ENCODE results near the gene FBXO41. TPM values are rescaled to one million over a fixed set of nuclear protein-coding genes. Genes with fewer than 3 reads are reported as not detected.
A peak's percentile ranks its signal among the peaks of the same experiment; 100 is the strongest.

Gene FBXO41
- total RNA-seq, 4 donors from 2014 or later, result 1.1 to 8.2 (median 5.7) TPM

DNA sequence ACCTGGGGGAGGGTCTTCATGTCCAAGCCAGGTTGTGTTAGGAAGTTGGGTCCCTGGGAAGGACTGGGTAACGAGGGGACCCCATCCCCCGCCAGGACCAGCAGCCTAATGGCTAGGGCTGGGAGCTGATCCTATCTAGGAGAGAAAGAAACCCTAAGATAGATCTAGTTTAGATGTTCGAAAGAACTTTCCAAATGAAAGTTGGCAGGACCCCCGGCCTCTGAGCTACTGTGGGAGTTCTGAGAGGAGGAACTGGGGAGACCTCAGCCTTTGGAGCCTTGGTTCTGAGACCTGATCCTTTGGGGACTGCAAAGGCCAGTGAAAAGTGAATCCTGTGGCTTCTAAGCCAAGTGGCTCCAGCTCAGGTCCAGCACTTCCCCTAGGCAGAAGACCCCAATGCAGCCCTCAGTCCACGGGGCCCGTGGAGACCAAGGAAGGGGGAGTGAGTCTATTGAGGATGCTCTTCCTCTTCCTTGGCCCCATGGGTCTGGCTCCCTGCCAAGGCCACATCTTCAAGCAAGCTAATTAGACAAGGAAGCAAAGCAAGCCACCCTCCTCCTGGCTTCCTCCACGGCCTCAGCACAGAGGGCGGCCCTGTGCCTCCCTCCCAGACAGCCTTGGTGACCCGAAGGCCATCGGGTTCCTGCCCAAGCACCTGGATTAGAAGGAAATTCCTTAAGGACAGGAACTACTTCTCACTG is 26.7 kb downstream of the FBXO41 start:
- peak in 1 of 2 donors; percentile 65 for DNase-seq (ENCODE audit: low spot score in 2 of 2)
- TF ChIP-seq POLR2A (IDR thresholded peaks at IDR 0.05) (no peak), POLR2AphosphoS5 (IDR thresholded peaks at IDR 0.05) (no peak), EP300 (IDR thresholded peaks at IDR 0.05) (no peak)
- TF ChIP-seq, protein P1, sequence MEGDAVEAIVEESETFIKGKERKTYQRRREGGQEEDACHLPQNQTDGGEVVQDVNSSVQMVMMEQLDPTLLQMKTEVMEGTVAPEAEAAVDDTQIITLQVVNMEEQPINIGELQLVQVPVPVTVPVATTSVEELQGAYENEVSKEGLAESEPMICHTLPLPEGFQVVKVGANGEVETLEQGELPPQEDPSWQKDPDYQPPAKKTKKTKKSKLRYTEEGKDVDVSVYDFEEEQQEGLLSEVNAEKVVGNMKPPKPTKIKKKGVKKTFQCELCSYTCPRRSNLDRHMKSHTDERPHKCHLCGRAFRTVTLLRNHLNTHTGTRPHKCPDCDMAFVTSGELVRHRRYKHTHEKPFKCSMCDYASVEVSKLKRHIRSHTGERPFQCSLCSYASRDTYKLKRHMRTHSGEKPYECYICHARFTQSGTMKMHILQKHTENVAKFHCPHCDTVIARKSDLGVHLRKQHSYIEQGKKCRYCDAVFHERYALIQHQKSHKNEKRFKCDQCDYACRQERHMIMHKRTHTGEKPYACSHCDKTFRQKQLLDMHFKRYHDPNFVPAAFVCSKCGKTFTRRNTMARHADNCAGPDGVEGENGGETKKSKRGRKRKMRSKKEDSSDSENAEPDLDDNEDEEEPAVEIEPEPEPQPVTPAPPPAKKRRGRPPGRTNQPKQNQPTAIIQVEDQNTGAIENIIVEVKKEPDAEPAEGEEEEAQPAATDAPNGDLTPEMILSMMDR (IDR thresholded peaks at IDR 0.05), result no peak
- no peaks in the 10 kb centered on the region for H3K9me3 ChIP-seq
- WGBS, result 71% methylated on average over 10 of the region's 10 CpGs
- H3K27ac ChIP-seq, result no peak overlapping the region
- no peaks in the 10 kb centered on the region for H3K27me3 ChIP-seq
- no peak overlapping the region for H3K4me3 ChIP-seq
- H3K36me3 ChIP-seq, result peaks cover 22% of the 10 kb centered on the region
- no peaks in the 10 kb centered on the region for H3K4me1 ChIP-seq

DNA sequence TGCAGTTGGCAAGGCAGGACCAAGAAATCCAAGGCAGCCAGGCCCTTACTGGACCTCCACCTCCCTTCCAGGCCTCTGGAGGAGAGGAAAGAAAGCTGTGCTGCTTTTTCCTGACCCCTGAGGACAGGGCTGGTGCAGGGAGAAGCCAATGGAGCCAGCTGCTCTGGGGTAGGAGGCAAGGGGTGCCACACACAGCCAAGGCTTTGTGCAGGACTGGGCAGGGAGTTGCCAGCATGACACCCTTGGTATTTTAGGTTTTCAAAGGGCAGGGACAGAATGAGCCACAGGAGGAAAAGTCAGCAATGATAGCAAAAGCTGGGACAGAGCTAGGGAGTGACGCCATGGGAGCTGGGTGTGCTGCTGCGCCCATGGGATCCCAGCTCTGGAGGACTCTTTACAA is 27.3 kb downstream of the FBXO41 start:
- Histone ChIP-seq H3K4me1 (no peaks in the 10 kb centered on the region), H3K27me3 (no peaks in the 10 kb centered on the region), H3K4me3 (no peak overlapping the region), H3K36me3 (peaks cover 28% of the 10 kb centered on the region), H3K27ac (no peak overlapping the region), H3K9me3 (no peaks in the 10 kb centered on the region)
- no peak for DNase-seq (ENCODE audit: low spot score in 2 of 2)
- TF ChIP-seq, protein P1 (IDR thresholded peaks at IDR 0.05), result no peak
- no peak for TF ChIP-seq EP300 (IDR thresholded peaks at IDR 0.05)
- no peak for TF ChIP-seq POLR2A (IDR thresholded peaks at IDR 0.05)
- no peak for TF ChIP-seq POLR2AphosphoS5 (IDR thresholded peaks at IDR 0.05)
- WGBS, result 100% methylated on average over 2 of the region's 2 CpGs

DNA sequence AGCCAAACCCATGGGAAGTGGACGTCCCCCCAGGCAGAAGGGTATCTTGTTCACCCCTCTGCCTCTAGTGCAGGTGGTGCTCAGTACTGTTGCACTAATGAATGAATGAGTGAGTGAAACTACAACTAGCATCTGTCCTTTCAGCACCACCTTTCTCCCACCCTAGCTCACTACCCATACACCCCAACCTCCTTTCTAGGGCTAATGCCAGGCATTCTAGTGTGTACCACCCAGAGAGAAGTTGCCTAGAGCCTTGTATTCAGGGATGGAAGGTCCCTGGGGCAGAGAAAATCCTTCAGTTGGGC is 27.7 kb downstream of the FBXO41 start:
- no peak overlapping the region for H3K4me3 ChIP-seq
- TF ChIP-seq POLR2A (IDR thresholded peaks at IDR 0.05) (no peak), EP300 (IDR thresholded peaks at IDR 0.05) (no peak), POLR2AphosphoS5 (IDR thresholded peaks at IDR 0.05) (no peak)
- TF ChIP-seq, protein P1 (IDR thresholded peaks at IDR 0.05), result no peak
- H3K36me3 ChIP-seq, result peaks cover 32% of the 10 kb centered on the region
- H3K27ac ChIP-seq, result no peak overlapping the region
- WGBS, result 86% methylated on average over 1 of the region's 1 CpG
- DNase-seq (ENCODE audit: low spot score in 2 of 2), result no peak
- no peaks in the 10 kb centered on the region for H3K27me3 ChIP-seq
- H3K4me1 ChIP-seq, result no peaks in the 10 kb centered on the region
- no peaks in the 10 kb centered on the region for H3K9me3 ChIP-seq

DNA sequence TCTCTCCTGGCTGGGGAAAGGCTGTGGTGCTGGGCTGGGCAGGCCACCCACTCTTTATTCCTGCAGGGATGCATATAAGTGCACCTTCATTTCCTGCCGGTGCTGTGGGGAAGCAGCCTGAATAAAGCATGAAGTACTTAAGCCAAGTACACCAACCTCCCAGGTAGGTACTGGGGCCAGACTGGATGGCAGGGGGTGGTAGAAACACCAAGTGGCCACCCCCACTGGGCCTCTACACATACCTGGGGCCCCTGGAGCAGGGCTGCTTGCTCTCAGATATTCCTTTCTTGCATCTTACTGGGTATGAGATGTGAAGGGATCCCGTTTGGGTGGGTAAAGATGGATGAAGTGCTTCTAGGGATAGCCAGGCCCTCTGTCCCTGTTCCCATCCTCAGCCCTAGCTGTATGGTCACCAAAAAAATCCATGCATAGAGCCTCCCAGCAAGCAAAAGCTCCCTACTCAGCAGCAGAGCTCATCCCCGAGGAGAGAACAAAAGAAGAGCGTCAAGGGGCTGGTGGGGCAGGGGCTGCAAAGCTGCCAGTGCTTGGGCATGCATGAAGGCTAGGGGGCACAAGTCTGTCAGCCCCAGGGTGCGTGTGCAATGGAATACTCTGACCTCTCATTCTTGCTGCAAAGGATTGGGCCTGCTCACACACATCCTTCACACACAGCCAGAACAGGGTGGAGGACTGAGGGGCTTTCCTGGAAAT is 28.2 kb downstream of the FBXO41 start:
- no peak for DNase-seq (ENCODE audit: low spot score in 2 of 2)
- no peak overlapping the region for H3K27ac ChIP-seq
- no peaks in the 10 kb centered on the region for H3K4me1 ChIP-seq
- 75% methylated on average over 4 of the region's 5 CpGs for WGBS
- H3K4me3 ChIP-seq, result no peak overlapping the region
- H3K9me3 ChIP-seq, result no peaks in the 10 kb centered on the region
- peaks cover 37% of the 10 kb centered on the region for H3K36me3 ChIP-seq
- no peak for TF ChIP-seq POLR2A (IDR thresholded peaks at IDR 0.05)
- no peak for TF ChIP-seq POLR2AphosphoS5 (IDR thresholded peaks at IDR 0.05)
- TF ChIP-seq EP300 (IDR thresholded peaks at IDR 0.05), result no peak
- TF ChIP-seq, protein P1 (IDR thresholded peaks at IDR 0.05), result no peak
- H3K27me3 ChIP-seq, result no peaks in the 10 kb centered on the region

DNA sequence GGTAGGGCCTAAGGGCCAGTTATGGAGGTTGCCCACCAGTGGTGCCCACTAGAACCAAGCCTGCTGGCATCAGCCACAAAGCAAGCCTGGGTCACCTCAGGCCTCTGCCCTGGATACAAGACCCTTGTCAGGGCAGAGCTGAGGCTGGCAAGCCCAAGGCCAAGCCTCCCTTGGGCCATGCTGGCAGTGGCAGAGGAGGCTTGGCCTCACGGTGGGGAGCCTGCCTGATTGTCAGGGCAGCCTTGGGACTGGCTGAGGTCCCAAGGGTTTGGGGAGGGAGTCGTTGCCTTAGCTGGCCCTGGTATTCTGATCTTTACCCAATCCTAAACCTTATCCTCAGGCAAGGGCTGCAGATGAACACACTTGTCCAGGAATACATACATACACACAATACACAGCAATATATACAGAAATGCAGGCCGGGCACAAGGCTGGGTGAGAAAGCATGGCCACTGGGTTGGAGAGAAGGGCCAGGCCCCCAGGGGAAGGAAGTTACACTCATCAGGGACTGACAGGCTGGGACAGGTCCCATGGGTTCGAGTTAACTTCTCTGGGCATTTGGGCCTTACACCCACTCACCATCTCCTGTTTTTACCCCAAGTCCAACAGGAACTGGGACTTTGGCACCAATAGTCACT is 29.2 kb downstream of the FBXO41 start:
- no peak for DNase-seq (ENCODE audit: low spot score in 2 of 2)
- Histone ChIP-seq H3K9me3 (no peaks in the 10 kb centered on the region), H3K4me3 (no peak overlapping the region), H3K36me3 (peaks cover 47% of the 10 kb centered on the region), H3K27ac (no peak overlapping the region), H3K4me1 (no peaks in the 10 kb centered on the region), H3K27me3 (no peaks in the 10 kb centered on the region)
- WGBS, result 52% methylated on average over 3 of the region's 4 CpGs
- TF ChIP-seq EP300 (IDR thresholded peaks at IDR 0.05) (no peak), POLR2A (IDR thresholded peaks at IDR 0.05) (no peak), POLR2AphosphoS5 (IDR thresholded peaks at IDR 0.05) (no peak)
- TF ChIP-seq, protein P1 (IDR thresholded peaks at IDR 0.05), result no peak

Measured in suprapubic skin (tissue), 4 donors.